ENCODE data around the gene PKIB. TPM values are rescaled to one million over a fixed set of nuclear protein-coding genes. Genes with fewer than 3 reads are reported as not detected.
A peak's percentile ranks its signal among the peaks of the same experiment; 100 is the strongest.

Gene PKIB
- total RNA-seq, 4 donors from 2014 or later: 4.3 to 13.3 (median 10.4) TPM

DNA sequence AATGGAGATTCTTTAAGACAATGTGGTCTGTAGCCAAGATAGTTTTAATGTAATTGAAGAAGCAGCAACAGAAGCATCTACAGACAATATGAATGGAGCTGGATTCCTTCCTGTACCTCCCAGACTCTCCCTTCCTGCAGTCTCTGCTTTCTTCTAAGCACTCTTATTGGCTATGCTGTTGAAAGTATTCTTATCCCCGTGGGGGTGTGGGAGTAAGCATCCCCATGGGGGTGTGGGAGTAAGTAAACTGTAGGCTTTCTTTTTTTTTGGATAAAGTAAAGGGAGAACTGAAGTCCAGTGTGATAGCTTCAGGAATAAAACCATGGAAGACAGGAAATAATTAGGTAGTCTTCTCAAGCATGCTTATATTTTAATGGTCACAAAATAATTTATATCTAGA, 4.1 kb downstream of the PKIB start:
- intact Hi-C loops (cut with DNase I; ENCODE audit: low total_unique reads): no loop called here
- H3K4me3 ChIP-seq (ENCODE audit: low read depth, poor library complexity, severe bottlenecking): no peak overlapping the region
- 42 to 50% methylated on average over 1 of the region's 1 CpG for WGBS, 2 donors
- no peak for DNase-seq (ENCODE audit: low spot score in 2 of 2)
- TF ChIP-seq CTCF (IDR thresholded peaks at IDR 0.05): no peak
- no peak for TF ChIP-seq POLR2A (IDR thresholded peaks at IDR 0.05)

GRCh38 chr6:122615409-122615808, 5.2 kb downstream of the PKIB start:
- H3K4me3 ChIP-seq (ENCODE audit: low read depth, poor library complexity, severe bottlenecking): no peak overlapping the region
- TF ChIP-seq POLR2A (IDR thresholded peaks at IDR 0.05) (no peak), CTCF (IDR thresholded peaks at IDR 0.05) (no peak)
- intact Hi-C loops (cut with DNase I; ENCODE audit: low total_unique reads): no loop called here
- DNase-seq (ENCODE audit: low spot score in 2 of 2): no peak
- 85 to 91% methylated on average over 2 of the region's 2 CpGs for WGBS, 2 donors

DNA sequence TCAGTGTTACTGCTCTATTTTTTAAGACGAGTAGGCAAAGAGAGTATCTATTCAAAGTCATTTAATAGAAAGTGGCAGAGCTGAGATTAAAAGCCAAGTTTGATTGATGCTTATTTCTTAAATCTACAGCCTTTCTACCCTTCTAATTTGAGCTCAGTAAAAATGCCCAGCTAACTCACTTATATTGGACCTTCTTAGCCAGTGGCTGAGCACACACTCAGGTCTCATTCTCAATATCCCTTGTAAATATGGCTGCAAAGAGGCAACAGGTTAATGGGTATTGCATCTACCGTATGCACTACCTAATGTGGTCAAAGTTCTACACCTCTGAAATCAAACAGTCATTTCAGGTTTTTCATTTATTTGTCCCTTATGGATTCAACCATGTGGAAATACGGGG, 6.7 kb downstream of the PKIB start:
- no peak for TF ChIP-seq POLR2A (IDR thresholded peaks at IDR 0.05)
- TF ChIP-seq CTCF (IDR thresholded peaks at IDR 0.05): no peak
- intact Hi-C loops (cut with DNase I; ENCODE audit: low total_unique reads): no loop called here

DNA sequence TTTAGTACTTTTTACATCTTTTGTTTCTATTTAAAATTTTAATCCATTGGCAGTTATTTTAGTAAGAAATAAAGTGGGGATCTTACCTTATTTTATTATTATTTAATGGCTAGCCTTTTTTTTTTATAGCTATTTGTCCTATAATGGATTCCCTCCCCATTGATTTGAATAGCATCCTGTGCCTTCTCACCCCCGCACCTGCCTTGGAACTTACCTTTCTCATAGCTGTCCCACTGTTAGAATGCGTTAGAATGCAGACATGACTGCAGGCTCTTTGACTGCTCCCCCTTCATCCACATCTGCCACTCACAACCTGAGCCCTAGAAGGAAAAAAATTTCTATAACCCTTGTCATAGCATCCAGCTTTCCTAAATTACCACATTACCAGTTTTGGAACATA, 9.1 kb downstream of the PKIB start:
- peak in 1 of 2 donors; percentile 56 for DNase-seq (ENCODE audit: low spot score in 2 of 2)
- intact Hi-C loops (cut with DNase I; ENCODE audit: low total_unique reads): no loop called here
- no peak overlapping the region for H3K4me3 ChIP-seq (ENCODE audit: low read depth, poor library complexity, severe bottlenecking)
- TF ChIP-seq CTCF (IDR thresholded peaks at IDR 0.05) (no peak), POLR2A (IDR thresholded peaks at IDR 0.05) (no peak)
- 72 to 84% methylated on average over 2 of the region's 2 CpGs for WGBS, 2 donors

More for the DNA sequence above, 6.7 kb downstream of the PKIB start:
- H3K4me3 ChIP-seq (ENCODE audit: low read depth, poor library complexity, severe bottlenecking): no peak overlapping the region
- DNase-seq (ENCODE audit: low spot score in 2 of 2): no peak
- 76 to 79% methylated on average over 3 of the region's 3 CpGs for WGBS, 2 donors

DNA sequence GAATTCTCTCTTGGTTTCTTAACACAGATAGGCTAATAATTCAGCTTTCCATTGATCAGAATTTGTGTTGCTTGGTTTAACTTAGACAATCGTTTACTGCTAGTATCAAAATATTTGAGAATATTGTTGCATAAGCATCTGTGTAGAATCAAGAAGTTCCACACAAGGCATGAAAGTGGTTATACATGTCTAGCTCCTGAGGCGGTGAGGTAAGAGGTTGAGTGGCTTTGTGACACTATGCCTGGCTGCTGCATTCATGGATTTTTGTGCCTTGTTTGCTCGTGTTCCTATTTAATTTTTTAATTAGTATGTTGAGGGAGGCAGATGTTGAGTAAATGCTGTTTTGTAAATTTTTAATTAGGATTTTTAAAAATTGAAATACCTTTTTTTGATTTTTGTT, 10.2 kb downstream of the PKIB start:
- no peak for DNase-seq (ENCODE audit: low spot score in 2 of 2)
- TF ChIP-seq CTCF (IDR thresholded peaks at IDR 0.05): no peak
- TF ChIP-seq POLR2A (IDR thresholded peaks at IDR 0.05): no peak
- intact Hi-C loops (cut with DNase I; ENCODE audit: low total_unique reads): no loop called here

DNA sequence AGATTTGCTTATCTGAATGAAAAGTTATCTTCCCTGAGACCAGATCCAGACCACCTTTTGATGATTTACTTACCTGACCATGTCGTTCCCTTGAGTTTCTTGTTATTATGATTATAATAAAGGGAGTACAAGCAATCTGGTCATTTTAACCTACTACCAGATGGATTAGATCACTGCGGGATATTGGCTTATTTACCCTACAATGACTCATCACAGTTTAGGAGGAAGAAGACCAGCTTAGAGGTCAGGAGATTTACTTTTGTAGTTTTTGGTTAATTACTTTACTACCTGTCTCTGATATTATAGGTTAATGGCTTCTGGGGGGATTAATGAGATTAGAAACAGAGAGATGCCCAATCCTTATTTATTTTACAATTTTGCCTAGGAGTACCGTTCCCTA, 10.7 kb downstream of the PKIB start:
- intact Hi-C loops (cut with DNase I; ENCODE audit: low total_unique reads): no loop called here
- H3K4me3 ChIP-seq (ENCODE audit: low read depth, poor library complexity, severe bottlenecking): no peak overlapping the region
- no peak for DNase-seq (ENCODE audit: low spot score in 2 of 2)
- WGBS, 2 donors: 65 to 79% methylated on average over 3 of the region's 3 CpGs
- TF ChIP-seq POLR2A (IDR thresholded peaks at IDR 0.05) (no peak), CTCF (IDR thresholded peaks at IDR 0.05) (no peak)

More for the DNA sequence above, 10.2 kb downstream of the PKIB start:
- H3K4me3 ChIP-seq (ENCODE audit: low read depth, poor library complexity, severe bottlenecking): no peak overlapping the region
- 80 to 83% methylated on average over 3 of the region's 3 CpGs for WGBS, 2 donors

Measured in lower leg skin (tissue), 4 donors.